ENCODE results near the gene CEP85L. TPM values are rescaled to one million over a fixed set of nuclear protein-coding genes. Genes with fewer than 3 reads are reported as not detected.

The CEP85L gene
- total RNA-seq, 4 donors from 2014 or later, result 15.6 to 22.8 (median 21.9) TPM

DNA sequence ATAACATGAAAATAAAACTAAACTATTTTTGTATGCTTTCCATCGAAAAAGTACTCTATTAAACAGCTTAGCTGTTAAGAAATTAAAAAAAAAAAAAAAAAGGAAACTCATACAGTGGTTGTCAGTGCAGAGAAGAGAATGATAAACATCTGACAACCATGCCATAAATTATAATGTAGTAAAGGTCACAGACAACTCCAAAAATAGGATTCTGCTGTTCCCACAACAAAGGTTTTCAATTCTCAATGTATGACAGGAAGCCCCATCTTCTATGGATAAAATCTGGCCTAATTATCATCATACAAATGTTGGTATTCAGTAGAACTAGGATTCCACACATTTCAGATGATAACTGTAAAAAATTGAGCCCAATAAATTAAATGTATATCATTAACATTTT is 98.3 kb downstream of the CEP85L start:
- Histone ChIP-seq H3K4me3 (peak overlapping the region in 3 of 4 donors; percentile 8 to 65 (median 20)), H3K27me3 (no peaks in the 10 kb centered on the region), H3K4me1 (peaks cover 64 to 73% of the 10 kb centered on the region in 2 donors), H3K27ac (peak overlapping the region; percentile 88 to 95 (median 94)), H3K36me3 (no peaks in the 10 kb centered on the region), H3K9me3 (no peaks in the 10 kb centered on the region)
- in situ Hi-C loops (cut with MboI; ENCODE audit: low sequenced_read_pairs in 4 of 4), result loop anchor here in 1 of 4 donors (10.0 kb wide), 1 partner anchor 268 kb away; no protein-coding TSS in a partner anchor
- ATAC-seq (peak in 1 of 2 donors; percentile 25), DNase-seq (no peak)
- TF ChIP-seq, protein P1, sequence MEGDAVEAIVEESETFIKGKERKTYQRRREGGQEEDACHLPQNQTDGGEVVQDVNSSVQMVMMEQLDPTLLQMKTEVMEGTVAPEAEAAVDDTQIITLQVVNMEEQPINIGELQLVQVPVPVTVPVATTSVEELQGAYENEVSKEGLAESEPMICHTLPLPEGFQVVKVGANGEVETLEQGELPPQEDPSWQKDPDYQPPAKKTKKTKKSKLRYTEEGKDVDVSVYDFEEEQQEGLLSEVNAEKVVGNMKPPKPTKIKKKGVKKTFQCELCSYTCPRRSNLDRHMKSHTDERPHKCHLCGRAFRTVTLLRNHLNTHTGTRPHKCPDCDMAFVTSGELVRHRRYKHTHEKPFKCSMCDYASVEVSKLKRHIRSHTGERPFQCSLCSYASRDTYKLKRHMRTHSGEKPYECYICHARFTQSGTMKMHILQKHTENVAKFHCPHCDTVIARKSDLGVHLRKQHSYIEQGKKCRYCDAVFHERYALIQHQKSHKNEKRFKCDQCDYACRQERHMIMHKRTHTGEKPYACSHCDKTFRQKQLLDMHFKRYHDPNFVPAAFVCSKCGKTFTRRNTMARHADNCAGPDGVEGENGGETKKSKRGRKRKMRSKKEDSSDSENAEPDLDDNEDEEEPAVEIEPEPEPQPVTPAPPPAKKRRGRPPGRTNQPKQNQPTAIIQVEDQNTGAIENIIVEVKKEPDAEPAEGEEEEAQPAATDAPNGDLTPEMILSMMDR (IDR thresholded peaks at IDR 0.05 in 4 of 5, conservative IDR thresholded peaks at IDR 0.05 in 1 of 5), result no peak
- no peak for TF ChIP-seq POLR2A (IDR thresholded peaks at IDR 0.05)
- intact Hi-C loops (cut with DNase I; ENCODE audit: low total_unique reads), result loop anchor here (5.0 to 10.0 kb wide), 3 partner anchors 181 to 1278 kb away; partner anchors contain the start of gene ASF1A

DNA sequence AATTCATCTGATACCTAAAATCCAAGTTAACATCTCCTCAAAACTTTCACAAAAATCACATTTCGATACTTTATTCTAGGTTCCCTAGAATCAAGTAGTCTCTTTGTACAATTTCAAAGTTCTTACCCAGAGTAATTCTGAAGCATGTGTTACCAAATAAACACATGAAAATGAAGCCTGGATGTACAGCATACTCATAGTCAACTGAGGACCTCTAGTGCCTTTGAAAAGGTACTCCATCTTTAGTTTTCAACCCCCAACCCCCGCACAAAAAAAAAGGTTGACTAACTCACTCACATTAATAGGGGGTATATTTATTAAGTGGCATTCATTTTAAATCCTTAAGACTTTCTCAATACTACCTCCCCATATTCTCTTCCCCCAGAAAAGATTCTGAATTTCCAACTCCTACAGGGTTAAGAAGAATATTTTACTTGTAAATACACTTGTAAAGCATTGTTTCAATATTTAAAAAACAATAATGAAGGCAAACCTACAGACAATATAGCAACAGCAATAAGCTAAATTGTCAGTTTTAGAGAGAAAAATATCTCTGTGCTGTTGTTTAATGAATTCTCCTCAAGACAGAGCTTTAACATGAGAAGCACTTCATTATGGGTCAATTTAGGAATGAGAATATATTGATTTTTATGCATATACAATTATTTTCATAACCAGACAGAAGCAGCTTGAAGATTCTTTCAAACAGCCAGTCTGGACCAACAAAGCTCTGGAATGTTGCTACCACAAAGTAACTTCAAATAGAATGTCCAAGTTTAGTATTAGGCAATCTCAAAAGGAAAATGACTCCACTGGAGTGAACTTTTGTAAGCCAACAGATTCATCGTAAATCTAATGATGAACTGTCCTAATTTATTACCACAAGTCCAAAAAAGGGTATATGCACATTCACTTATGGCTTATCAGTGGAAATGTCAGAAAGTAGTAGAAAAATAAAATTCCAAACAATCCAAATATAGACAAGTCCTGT is 100.0 kb downstream of the CEP85L start:
- Histone ChIP-seq H3K9me3 (no peaks in the 10 kb centered on the region), H3K36me3 (no peaks in the 10 kb centered on the region), H3K27me3 (no peaks in the 10 kb centered on the region), H3K27ac (peak overlapping the region; percentile 88 to 95 (median 94)), H3K4me1 (peaks cover 58 to 63% of the 10 kb centered on the region in 2 donors), H3K4me3 (peak overlapping the region; percentile 34 to 65 (median 52))
- intact Hi-C loops (cut with DNase I; ENCODE audit: low total_unique reads) (loop anchor here (2.0 to 10.0 kb wide), 4 partner anchors 179 to 1277 kb away; partner anchors contain the start of gene ASF1A), in situ Hi-C loops (cut with MboI; ENCODE audit: low sequenced_read_pairs in 4 of 4) (loop anchor here in 1 of 4 donors (10.0 kb wide), 1 partner anchor 267 kb away; no protein-coding TSS in a partner anchor)
- TF ChIP-seq, protein P1 (IDR thresholded peaks at IDR 0.05 in 4 of 5, conservative IDR thresholded peaks at IDR 0.05 in 1 of 5), result peak; percentile 56 to 75 (median 72)
- TF ChIP-seq POLR2A (IDR thresholded peaks at IDR 0.05), result no peak
- peak; percentile 78 to 81 for ATAC-seq
- no peak for DNase-seq

DNA sequence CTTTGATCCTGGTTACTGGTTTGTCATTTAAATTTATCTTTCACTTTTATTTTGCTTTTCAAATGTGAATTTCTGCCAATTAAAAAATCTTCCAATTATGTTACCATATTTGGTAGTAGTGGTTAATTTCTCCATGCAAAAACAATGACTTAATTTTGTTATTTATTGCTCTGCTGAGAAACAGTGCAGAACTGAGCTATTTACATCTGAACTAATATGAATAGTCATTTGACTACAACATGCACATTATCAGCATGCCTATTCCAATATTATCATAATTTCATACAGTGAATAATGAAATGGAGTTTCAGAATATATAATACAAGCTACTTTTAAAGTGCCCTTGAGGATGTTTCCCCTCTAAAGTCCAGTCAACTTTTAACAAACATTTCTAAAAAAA is 102.8 kb downstream of the CEP85L start:
- no peak for TF ChIP-seq POLR2A (IDR thresholded peaks at IDR 0.05)
- TF ChIP-seq, protein P1 (IDR thresholded peaks at IDR 0.05 in 4 of 5, conservative IDR thresholded peaks at IDR 0.05 in 1 of 5), result no peak
- DNase-seq (no peak), ATAC-seq (no peak)
- intact Hi-C loops (cut with DNase I; ENCODE audit: low total_unique reads) (no loop called here), in situ Hi-C loops (cut with MboI; ENCODE audit: low sequenced_read_pairs in 4 of 4) (loop anchor here in 1 of 4 donors (25.0 kb wide), 1 partner anchor 261 kb away; no protein-coding TSS in a partner anchor)
- H3K36me3 ChIP-seq, result no peaks in the 10 kb centered on the region
- no peaks in the 10 kb centered on the region for H3K27me3 ChIP-seq
- H3K4me1 ChIP-seq, result peaks cover 36 to 49% of the 10 kb centered on the region in 2 donors
- H3K4me3 ChIP-seq, result peak overlapping the region; percentile 34 to 65 (median 52)
- H3K27ac ChIP-seq, result peak overlapping the region; percentile 88 to 95 (median 94)
- no peaks in the 10 kb centered on the region for H3K9me3 ChIP-seq

DNA sequence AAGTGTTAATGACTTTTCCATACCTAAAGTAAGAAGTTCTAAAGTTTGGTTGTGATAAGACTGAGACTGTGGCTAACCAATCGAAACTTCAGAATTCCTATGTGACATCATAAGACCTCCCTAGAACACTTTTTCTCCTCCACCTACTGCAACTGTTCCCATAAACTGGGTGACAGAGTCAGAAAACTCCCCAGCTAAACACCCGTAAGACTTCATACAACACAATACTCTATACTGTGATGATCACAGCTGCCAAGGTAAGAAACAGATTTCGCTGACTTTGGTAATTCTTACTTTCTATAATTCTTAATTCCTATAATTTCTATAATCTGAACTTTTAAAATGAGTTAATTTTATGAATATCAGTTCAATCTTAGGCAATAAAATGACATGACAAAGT is 103.3 kb downstream of the CEP85L start, which contains the start of gene PLN:
Gene PLN (plus strand): TSS at position 161 of the 400 bp plus-strand sequence. CDS start 10,626 bp downstream, outside the sequence.
- ATAC-seq, result peak; percentile 68 to 72
- peak within 1 kb of the TSS; percentile 88 to 95 (median 94) for H3K27ac ChIP-seq
- in situ Hi-C loops (cut with MboI; ENCODE audit: low sequenced_read_pairs in 4 of 4), result loop anchor here in 1 of 4 donors (25.0 kb wide), 1 partner anchor 261 kb away; no protein-coding TSS in a partner anchor

More for the DNA sequence above, 103.3 kb downstream of the CEP85L start, which contains the start of gene PLN:
- peak; percentile 12 to 87 for TF ChIP-seq POLR2A (IDR thresholded peaks at IDR 0.05)
- TF ChIP-seq, protein P1 (IDR thresholded peaks at IDR 0.05 in 4 of 5, conservative IDR thresholded peaks at IDR 0.05 in 1 of 5), result no peak
- DNase-seq, result peak in 1 of 2 donors; percentile 14
- Histone ChIP-seq H3K36me3 (no peaks in the 10 kb centered on the region), H3K27me3 (no peaks in the 10 kb centered on the region), H3K9me3 (no peaks in the 10 kb centered on the region), H3K4me1 (peaks cover 32 to 46% of the 10 kb centered on the region in 2 donors), H3K4me3 (peak within 1 kb of the TSS; percentile 34 to 65 (median 52))
- intact Hi-C loops (cut with DNase I; ENCODE audit: low total_unique reads), result no loop called here

All from gastrocnemius medialis (tissue), 4 donors.